Keratinocyte (primary cell): ENCODE results near the gene WEE2. TPM values are rescaled to one million over a fixed set of nuclear protein-coding genes. Genes with fewer than 3 reads are reported as not detected.
A peak's percentile ranks its signal among the peaks of the same experiment; 100 is the strongest.

ENCODE experiments used
- DNase-seq: peaks from one replicate; pipeline ENCODE4 v3.0.0-alpha.2; 2011; ENCODE audit warnings: low read depth, missing footprints, low spot score
- FAIRE-seq: peaks from 2 replicates; lab custom pipeline; 2011; peaks lifted over from hg19 to GRCh38; lab: Jason Lieb, UNC
- H2AFZ ChIP-seq: 2 replicates; pipeline ENCODE4 v1.6.0; 2012; ENCODE audit warnings: low read length, control low read depth, inconsistent platforms; ENCODE audit not compliant: control insufficient read depth
- H3K27ac ChIP-seq: 2 replicates; pipeline ENCODE4 v1.5.1; 2011; ENCODE audit warnings: low read length; ENCODE audit not compliant: control insufficient read depth, insufficient read depth
- H3K27me3 ChIP-seq: 3 replicates; pipeline ENCODE4 v1.6.0; 2011; ENCODE audit warnings: low read length; ENCODE audit not compliant: control insufficient read depth, insufficient read depth; ENCODE audit errors: extremely low read depth
- H3K36me3 ChIP-seq, 2 experiments: 2 replicates in 1 of 2; 3 replicates in 1 of 2; pipeline ENCODE4 v1.5.1; 2011; ENCODE audit warnings: low read length in 2 of 2, mild to moderate bottlenecking in 1 of 2; ENCODE audit not compliant: control insufficient read depth in 2 of 2, insufficient read depth in 2 of 2; ENCODE audit errors: extremely low read depth in 1 of 2
- H3K4me1 ChIP-seq: 3 replicates; pipeline ENCODE4 v1.5.1; 2011; ENCODE audit warnings: low read length; ENCODE audit not compliant: control insufficient read depth, insufficient read depth; ENCODE audit errors: extremely low read depth
- H3K4me2 ChIP-seq: 3 replicates; pipeline ENCODE4 v1.6.0; 2011; ENCODE audit warnings: low read depth, low read length; ENCODE audit not compliant: control insufficient read depth, insufficient read depth; ENCODE audit errors: extremely low read depth
- H3K4me3 ChIP-seq, 3 experiments: fragments of 200-600 bp in 1 of 3; sonication (generic) in 1 of 3; 2 replicates in 2 of 3; 3 replicates in 1 of 3; pipeline ENCODE4 v1.5.1; 2011 to 2016; ENCODE audit warnings: low read length in 3 of 3, mild to moderate bottlenecking in 3 of 3, control low read depth in 2 of 3, inconsistent platforms in 1 of 3, low read depth in 1 of 3, mixed read lengths in 1 of 3, mixed run types in 1 of 3, moderate library complexity in 1 of 3; ENCODE audit not compliant: control insufficient read depth in 2 of 3, insufficient read depth in 2 of 3; ENCODE audit errors: extremely low read depth in 1 of 3
- H3K79me2 ChIP-seq: 2 replicates; pipeline ENCODE4 v1.6.0; 2012; ENCODE audit warnings: low read length; ENCODE audit not compliant: control insufficient read depth, insufficient read depth
- H3K9ac ChIP-seq: 3 replicates; pipeline ENCODE4 v1.6.0; 2011; ENCODE audit warnings: low read length; ENCODE audit not compliant: control insufficient read depth, insufficient read depth; ENCODE audit errors: extremely low read depth
- H3K9me1 ChIP-seq: 3 replicates; pipeline ENCODE4 v1.6.0; 2011; ENCODE audit warnings: low read length; ENCODE audit not compliant: control insufficient read depth, insufficient read depth; ENCODE audit errors: extremely low read depth
- H3K9me3 ChIP-seq: 2 replicates; pipeline ENCODE4 v1.5.1; 2012; ENCODE audit warnings: low read depth, low read length; ENCODE audit not compliant: control insufficient read depth
- H4K20me1 ChIP-seq: 3 replicates; pipeline ENCODE4 v1.6.0; 2011; ENCODE audit warnings: low read length; ENCODE audit not compliant: control insufficient read depth, insufficient read depth; ENCODE audit errors: extremely low read depth
- EZH2 ChIP-seq: IDR thresholded peaks from one replicate; pipeline ENCODE4 v1.6.1; 2012; ENCODE audit warnings: inconsistent platforms, mild to moderate bottlenecking, low read length, moderate library complexity
- dilution Hi-C: fragments of 300-500 bp; cut with MboI; formaldehyde crosslinking; loops from one replicate; pipeline ENCODE4 v1.7.0; 2020; ENCODE audit warnings: low sequenced_read_pairs; ENCODE audit not compliant: extremely low pct_ligation_motif_present
- polyA plus RNA-seq, 5 experiments: library from polyadenylated mRNA; depleted of rRNA in 3 of 5; stranded (reverse) in 3 of 5; stranded (forward) in 1 of 5; unstranded in 1 of 5; fragments of >200 nt; gene quantifications; 1 replicate in 1 of 5; 2 replicates in 3 of 5; 3 replicates in 1 of 5; pipeline versions ENCODE4 v1.2.1 to v1.2.3, GENCODE V29; 2011 to 2012; ENCODE audit warnings: missing spikeins in 2 of 5, low read depth in 1 of 5, low replicate concordance in 1 of 5
- TF ChIP-seq, protein P1 (sequence below), 3 experiments: IDR thresholded peaks in 1 of 3; conservative IDR thresholded peaks in 1 of 3; optimal IDR thresholded peaks in 1 of 3; 2 replicates in 2 of 3; 3 replicates in 1 of 3; pipeline versions ENCODE3 to v1.5.1; 2011; ENCODE audit warnings: low read length in 3 of 3, mild to moderate bottlenecking in 3 of 3, moderate library complexity in 2 of 3, control low read depth in 1 of 3, inconsistent platforms in 1 of 3; ENCODE audit not compliant: insufficient read depth in 2 of 3; ENCODE audit errors: extremely low read depth in 1 of 3

The WEE2 gene
- polyA plus RNA-seq, 1 donor (not counting 4 experiments of a cell fraction or from before 2014, with no cell fraction given) = not detected

DNA sequence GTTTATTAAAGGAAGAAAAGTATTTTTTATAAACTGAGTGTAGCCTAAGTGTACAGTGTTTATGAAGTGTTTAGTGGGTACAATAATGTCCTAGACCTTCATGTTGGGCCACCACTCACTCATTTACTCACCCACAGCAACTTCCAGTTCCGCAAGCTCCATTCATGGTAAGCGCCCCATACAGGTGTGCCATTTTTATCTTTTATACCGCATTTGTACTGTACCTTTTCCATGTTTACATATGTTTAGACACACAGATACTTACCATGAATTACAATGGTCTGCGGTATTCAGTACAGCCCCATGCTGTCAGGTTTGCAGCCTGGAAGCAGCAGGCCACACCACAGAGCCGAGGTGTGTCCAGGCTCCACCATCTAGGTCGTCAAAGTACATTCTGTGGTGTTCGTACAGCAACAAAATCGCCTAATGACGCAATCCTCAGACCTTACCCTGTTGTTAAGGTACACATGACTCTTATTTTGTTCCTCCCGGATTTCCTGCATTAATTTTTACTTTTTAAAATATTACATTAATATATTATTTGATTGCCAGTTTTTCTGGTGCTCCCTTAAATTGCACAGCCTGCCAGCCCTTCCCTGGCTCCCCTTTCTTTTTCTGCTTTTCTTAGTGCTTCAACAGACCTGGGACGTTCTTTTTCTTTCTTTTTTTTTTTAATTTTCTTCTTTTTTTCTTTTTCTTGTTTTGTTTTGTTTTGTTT is 29.1 kb downstream of the WEE2 start:
- TF ChIP-seq EZH2 = no peak
- TF ChIP-seq, protein P1, sequence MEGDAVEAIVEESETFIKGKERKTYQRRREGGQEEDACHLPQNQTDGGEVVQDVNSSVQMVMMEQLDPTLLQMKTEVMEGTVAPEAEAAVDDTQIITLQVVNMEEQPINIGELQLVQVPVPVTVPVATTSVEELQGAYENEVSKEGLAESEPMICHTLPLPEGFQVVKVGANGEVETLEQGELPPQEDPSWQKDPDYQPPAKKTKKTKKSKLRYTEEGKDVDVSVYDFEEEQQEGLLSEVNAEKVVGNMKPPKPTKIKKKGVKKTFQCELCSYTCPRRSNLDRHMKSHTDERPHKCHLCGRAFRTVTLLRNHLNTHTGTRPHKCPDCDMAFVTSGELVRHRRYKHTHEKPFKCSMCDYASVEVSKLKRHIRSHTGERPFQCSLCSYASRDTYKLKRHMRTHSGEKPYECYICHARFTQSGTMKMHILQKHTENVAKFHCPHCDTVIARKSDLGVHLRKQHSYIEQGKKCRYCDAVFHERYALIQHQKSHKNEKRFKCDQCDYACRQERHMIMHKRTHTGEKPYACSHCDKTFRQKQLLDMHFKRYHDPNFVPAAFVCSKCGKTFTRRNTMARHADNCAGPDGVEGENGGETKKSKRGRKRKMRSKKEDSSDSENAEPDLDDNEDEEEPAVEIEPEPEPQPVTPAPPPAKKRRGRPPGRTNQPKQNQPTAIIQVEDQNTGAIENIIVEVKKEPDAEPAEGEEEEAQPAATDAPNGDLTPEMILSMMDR (optimal IDR thresholded peaks at IDR 0.05 in 1 of 3, IDR thresholded peaks at IDR 0.05 in 1 of 3, conservative IDR thresholded peaks at IDR 0.05 in 1 of 3; ENCODE audit: extremely low read depth in 1 of 3, insufficient read depth in 2 of 3, low read length in 3 of 3) = no peak
- H3K27ac ChIP-seq = peak overlapping the region; percentile 87
- no peak for DNase-seq
- H3K9me3 ChIP-seq = no peaks in the 10 kb centered on the region
- H3K36me3 ChIP-seq = peaks cover 7 to 9% of the 10 kb centered on the region in 2 experiments
- dilution Hi-C loops = no loop called here
- peaks cover 36% of the 10 kb centered on the region for H3K79me2 ChIP-seq
- no peaks in the 10 kb centered on the region for H4K20me1 ChIP-seq
- peak overlapping the region; percentile 75 for H3K4me2 ChIP-seq
- peak overlapping the region; percentile 94 to 100 (median 96) for H3K4me3 ChIP-seq
- no peaks in the 10 kb centered on the region for H3K27me3 ChIP-seq
- H2AFZ ChIP-seq = peak overlapping the region; percentile 94
- peak overlapping the region; percentile 91 for H3K9ac ChIP-seq
- H3K9me1 ChIP-seq = no peaks in the 10 kb centered on the region
- peaks cover 16% of the 10 kb centered on the region for H3K4me1 ChIP-seq
- no peak for FAIRE-seq

DNA sequence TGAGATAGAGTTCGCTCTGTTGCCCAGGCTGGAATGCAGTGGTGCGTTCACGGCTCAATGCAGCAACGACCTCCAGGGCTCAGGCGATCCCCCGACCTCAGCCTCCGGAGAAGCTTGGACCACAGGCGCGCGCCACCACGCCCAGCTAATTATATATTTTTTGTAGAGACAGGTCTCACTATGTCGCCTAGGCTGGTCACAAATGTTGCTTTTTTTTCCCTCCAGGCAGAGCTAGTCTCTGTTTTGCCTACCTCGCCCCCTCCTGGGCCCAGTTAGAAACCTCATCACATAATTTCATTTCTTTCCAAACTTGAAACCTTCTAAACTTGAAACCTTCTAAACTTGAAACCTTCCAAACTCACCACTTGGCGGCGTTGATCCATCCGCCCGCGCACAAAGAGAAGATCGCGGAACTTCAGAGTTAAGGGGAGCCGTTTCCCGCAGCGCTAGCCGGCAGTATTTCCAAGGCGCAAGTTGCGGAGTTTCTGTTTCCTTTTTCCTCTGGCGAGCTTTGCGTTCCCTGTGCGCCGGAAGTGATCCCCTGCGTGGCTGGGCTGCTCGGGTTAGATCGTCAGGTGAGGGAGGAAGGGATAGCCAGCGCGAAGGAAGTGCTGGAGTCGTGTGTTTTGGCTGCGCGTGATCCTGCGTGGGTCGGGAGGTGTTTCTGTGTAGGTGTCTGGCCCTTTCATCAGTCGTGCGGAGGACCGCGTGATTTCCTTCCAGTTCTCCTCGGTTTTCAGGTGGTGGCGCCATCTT is 29.9 kb downstream of the WEE2 start, which contains the start of gene SSBP1:
Gene SSBP1 (plus strand): TSS at position 523 of the 756 bp plus-strand sequence. CDS start 809 bp downstream, outside the sequence.
- dilution Hi-C loops = no loop called here
- peak within 1 kb of the TSS; percentile 96 for H2AFZ ChIP-seq

More for the DNA sequence above, 29.9 kb downstream of the WEE2 start, which contains the start of gene SSBP1:
- no peaks in the 10 kb centered on the region for H3K9me3 ChIP-seq
- FAIRE-seq (no peak), DNase-seq (peak; percentile 57)
- H3K27me3 ChIP-seq = no peaks in the 10 kb centered on the region
- peaks cover 16% of the 10 kb centered on the region for H3K4me1 ChIP-seq
- peaks cover 37% of the 10 kb centered on the region for H3K79me2 ChIP-seq
- peak within 1 kb of the TSS; percentile 87 for H3K27ac ChIP-seq
- TF ChIP-seq EZH2 = no peak
- TF ChIP-seq, protein P1 (optimal IDR thresholded peaks at IDR 0.05 in 1 of 3, IDR thresholded peaks at IDR 0.05 in 1 of 3, conservative IDR thresholded peaks at IDR 0.05 in 1 of 3; ENCODE audit: extremely low read depth in 1 of 3, insufficient read depth in 2 of 3, low read length in 3 of 3) = peak; percentile 62 to 86 (median 70)
- H4K20me1 ChIP-seq = no peaks in the 10 kb centered on the region
- peaks cover 8 to 9% of the 10 kb centered on the region in 2 experiments for H3K36me3 ChIP-seq
- H3K9me1 ChIP-seq = no peaks in the 10 kb centered on the region
- H3K4me3 ChIP-seq = peak within 1 kb of the TSS; percentile 94 to 100 (median 96)
- peak within 1 kb of the TSS; percentile 91 for H3K9ac ChIP-seq
- peak within 1 kb of the TSS; percentile 93 for H3K4me2 ChIP-seq
